Upper lobe of left lung (tissue), 4 donors: ENCODE data around the gene SNCAIP.

Experiments used
- POLR2A ChIP-seq, 4 donors: fragments of 450-650 bp; IDR thresholded peaks; one replicate each; pipeline ENCODE4 v1.5.1; 2016 to 2017; ENCODE audit warnings: antibody characterized with exemption in 4 of 4, mild to moderate bottlenecking in 2 of 4
- TF ChIP-seq, protein P1 (sequence below), 6 experiments: fragments of 450-650 bp in 4 of 6; fragments of 200-600 bp in 2 of 6; sonication (generic) in 2 of 6; IDR thresholded peaks; one replicate each; pipeline ENCODE4 v1.5.1; 2016 to 2019; ENCODE audit warnings: antibody characterized with exemption in 6 of 6

GRCh38 chr5:122430319-122430586 is 118.2 kb downstream of the SNCAIP start:
- TF ChIP-seq, protein P1, sequence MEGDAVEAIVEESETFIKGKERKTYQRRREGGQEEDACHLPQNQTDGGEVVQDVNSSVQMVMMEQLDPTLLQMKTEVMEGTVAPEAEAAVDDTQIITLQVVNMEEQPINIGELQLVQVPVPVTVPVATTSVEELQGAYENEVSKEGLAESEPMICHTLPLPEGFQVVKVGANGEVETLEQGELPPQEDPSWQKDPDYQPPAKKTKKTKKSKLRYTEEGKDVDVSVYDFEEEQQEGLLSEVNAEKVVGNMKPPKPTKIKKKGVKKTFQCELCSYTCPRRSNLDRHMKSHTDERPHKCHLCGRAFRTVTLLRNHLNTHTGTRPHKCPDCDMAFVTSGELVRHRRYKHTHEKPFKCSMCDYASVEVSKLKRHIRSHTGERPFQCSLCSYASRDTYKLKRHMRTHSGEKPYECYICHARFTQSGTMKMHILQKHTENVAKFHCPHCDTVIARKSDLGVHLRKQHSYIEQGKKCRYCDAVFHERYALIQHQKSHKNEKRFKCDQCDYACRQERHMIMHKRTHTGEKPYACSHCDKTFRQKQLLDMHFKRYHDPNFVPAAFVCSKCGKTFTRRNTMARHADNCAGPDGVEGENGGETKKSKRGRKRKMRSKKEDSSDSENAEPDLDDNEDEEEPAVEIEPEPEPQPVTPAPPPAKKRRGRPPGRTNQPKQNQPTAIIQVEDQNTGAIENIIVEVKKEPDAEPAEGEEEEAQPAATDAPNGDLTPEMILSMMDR (IDR thresholded peaks at IDR 0.05) = no peak
- TF ChIP-seq POLR2A (IDR thresholded peaks at IDR 0.05) = no peak
